Stomach (tissue), 4 donors: ENCODE data around the gene PPY.
"Not testable (repeated sequence)": the region's sequence is repeated elsewhere in the genome, so short reads cannot be mapped to it uniquely, and the experiment has no call there.

Experiments used
- POLR2A ChIP-seq, 4 donors: fragments of 450-650 bp; IDR thresholded peaks; one replicate each; pipeline ENCODE4 v1.6.1; 2016; ENCODE audit warnings: antibody characterized with exemption in 4 of 4, control low read depth in 2 of 4, mild to moderate bottlenecking in 1 of 4, moderate library complexity in 1 of 4
- POLR2AphosphoS5 ChIP-seq, 3 donors: sonication (generic); formaldehyde crosslinking; IDR thresholded peaks; one replicate each; pipeline ENCODE4 v1.6.1; 2016; ENCODE audit warnings: antibody characterized with exemption in 3 of 3
- TF ChIP-seq, protein P1 (sequence below), 7 experiments: fragments of 450-650 bp in 4 of 7; fragments of 200-600 bp in 3 of 7; sonication (generic) in 3 of 7; IDR thresholded peaks; one replicate each; pipeline ENCODE4 v1.5.1; 2016 to 2019; ENCODE audit warnings: antibody characterized with exemption in 7 of 7, control low read depth in 2 of 7, mild to moderate bottlenecking in 1 of 7

DNA sequence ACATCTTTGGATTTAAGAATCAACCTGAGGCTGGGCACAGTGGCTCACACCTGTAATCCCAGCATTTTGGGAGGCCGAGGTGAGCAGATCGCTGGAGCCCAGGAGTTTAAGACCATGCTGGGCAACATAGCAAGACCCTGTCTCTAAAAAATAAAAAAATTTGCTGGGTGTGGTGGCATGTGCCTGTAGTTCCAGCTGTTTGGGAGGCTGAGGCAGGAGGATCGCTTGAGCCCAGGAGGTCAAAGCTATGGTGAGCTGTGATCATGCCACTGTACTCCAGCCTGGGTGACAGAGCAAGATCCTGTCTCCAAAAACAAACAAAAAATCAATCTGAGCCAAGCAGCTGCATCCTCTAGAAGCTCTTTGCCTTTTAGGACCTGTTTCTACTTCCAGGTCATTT lies 2.8 kb downstream of the PPY start:
- not testable (repeated sequence) for TF ChIP-seq POLR2A, POLR2AphosphoS5 (IDR thresholded peaks at IDR 0.05)
- TF ChIP-seq, protein P1, sequence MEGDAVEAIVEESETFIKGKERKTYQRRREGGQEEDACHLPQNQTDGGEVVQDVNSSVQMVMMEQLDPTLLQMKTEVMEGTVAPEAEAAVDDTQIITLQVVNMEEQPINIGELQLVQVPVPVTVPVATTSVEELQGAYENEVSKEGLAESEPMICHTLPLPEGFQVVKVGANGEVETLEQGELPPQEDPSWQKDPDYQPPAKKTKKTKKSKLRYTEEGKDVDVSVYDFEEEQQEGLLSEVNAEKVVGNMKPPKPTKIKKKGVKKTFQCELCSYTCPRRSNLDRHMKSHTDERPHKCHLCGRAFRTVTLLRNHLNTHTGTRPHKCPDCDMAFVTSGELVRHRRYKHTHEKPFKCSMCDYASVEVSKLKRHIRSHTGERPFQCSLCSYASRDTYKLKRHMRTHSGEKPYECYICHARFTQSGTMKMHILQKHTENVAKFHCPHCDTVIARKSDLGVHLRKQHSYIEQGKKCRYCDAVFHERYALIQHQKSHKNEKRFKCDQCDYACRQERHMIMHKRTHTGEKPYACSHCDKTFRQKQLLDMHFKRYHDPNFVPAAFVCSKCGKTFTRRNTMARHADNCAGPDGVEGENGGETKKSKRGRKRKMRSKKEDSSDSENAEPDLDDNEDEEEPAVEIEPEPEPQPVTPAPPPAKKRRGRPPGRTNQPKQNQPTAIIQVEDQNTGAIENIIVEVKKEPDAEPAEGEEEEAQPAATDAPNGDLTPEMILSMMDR (IDR thresholded peaks at IDR 0.05) = not testable (repeated sequence)
